Stimulated activated CD4-positive, alpha-beta T cell treated with anti-CD3 and anti-CD28 coated beads, TNF-alpha, amount 100 ng/mL, for 48 hours (primary cell): ENCODE data around the gene SUB1.
"Not testable (repeated sequence)": the region's sequence is repeated elsewhere in the genome, so short reads cannot be mapped to it uniquely, and the experiment has no call there.

Source experiments
- DNase-seq, 3 donors: peaks; one replicate each; pipeline ENCODE4 v3.0.0-alpha.2; 2020; ENCODE audit warnings: low read depth in 3 of 3

SUB1 gene

DNA sequence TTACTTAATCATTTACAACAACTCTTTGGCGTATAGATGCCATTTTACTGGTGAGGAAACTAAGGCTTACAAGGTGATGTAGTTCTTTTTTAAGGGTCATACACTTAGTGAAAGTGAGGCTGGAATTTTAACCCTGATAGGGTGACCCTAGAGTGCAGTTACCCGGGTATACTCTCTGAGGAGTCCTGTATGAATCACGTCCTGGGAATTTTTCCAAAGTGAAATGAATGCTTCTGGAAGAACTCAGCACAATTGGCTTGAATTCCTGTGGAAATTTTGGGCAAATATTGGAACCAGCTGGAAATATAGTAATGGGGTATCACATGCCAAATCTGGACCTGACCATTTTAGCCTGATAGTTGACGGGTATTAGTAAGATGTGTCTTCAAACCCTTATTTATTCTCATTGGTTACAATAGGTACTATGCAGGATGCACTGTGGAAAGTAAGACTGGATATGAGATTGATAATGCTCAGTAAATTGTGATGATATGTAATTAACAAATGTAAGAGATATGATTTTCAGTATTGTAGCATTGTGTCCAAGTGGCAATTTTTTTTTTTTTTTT, 14.8 kb downstream of the SUB1 start:
- no peak for DNase-seq

DNA sequence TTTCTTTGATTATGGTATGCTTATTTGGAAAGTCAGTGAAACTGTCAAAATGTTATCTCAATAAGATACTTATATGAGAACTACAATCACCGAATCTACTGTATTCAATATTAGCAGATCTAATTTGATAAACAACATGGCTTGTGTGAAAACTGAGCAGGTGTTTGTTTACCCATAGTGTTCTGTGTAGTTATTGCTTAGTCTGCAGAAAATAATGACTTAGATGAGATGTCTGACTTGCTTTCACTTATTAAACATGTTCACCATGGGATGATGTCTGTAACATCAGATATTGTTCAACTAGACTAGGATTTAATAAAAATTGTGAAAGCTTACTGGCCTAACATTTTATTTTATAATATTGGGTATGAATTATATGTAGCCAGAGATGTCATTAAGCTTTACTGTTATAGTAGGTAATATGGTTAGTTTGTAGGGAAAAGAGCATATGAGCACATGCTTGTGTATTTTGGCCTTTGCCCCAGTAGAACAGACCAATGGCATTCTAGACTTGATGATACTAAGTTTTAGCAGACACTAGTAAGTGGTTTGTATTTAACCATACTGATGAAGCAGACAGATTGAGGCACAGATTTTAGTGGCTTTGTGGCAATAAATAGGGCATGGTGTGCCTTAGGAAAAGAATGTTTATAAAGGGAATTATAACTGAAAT, 16.4 kb downstream of the SUB1 start:
- no peak for DNase-seq

DNA sequence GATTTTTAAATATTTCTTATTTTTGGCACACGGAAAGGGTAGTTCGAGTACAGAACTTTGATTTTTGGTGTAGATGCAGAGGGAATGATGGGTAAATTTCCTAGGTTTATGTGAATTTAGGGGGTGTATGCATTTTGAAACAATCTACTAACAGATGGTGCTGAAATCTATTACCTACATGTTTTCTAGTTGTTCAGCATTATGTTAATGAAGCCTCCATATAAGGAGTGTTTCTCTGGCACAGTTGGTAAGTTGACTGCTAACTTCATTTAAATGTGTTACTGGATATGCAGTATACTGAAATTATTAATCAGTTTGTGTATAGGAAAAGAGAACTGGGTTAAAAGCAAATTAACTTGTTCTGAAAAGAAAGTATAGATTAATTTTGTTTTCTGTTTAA, 17.5 kb downstream of the SUB1 start:
- no peak for DNase-seq

DNA sequence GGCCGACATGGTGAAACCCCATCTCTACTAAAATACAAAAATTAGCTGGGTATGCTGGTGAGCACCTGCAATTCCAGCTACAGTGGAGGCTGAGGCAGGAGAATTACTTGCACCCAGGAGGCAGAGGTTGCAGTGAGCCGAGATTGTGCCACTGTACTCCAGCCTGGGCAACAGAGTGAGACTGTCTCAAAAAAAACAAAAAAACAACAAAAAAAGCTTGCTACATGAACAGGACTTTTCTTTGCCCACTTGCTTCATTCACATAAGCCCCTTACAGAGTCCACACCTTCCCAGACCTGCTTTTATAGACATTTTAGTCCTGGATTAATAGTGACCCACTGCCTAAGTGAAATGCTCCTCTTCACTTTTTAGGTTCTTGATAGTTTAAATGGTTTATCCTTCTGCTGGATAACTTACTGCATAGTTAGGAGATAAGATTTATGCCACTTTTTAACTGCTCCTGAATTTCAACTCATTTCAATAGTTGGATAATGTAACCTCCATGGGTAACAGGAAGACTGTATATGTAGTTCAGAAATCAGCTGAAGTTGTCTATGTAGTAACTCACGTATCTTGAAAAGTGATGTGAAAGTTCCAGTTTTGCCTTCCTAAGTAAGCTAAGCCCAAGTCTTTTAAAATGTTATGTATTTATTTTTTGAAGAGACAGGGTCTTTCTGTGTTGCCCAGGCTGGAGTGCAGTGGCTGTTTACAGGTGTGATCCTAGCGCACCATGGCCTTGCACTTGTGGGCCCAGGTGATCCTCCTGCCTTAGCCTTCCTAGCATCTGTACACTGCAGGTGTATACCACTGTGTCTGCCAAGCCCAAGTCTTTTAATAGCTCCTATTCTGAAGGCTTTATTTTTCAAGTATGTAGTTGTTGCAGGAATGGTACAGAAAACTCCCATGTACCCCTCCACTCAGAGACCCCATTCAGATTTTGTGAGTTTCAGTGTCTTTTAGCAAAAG, 19.7 kb downstream of the SUB1 start:
- DNase-seq, result no peak

DNA sequence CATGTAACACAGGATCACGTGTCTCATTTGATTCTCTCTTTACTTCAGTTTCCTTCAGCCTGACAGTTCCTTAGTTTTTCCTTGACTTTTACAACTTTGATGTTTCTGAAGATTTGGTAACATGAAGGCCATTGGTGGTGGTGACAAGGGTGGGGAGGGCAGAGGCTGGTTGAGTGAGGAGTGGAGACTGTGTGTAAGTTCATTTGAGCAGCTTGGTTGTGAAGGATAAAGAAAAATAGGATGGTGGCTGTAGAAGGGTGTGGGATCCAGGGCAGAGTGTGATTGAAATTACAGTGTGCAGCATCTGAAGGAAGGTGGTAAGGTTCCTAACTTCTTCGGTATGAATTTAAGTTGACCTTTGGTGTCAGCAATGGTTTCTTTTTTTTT, 20.4 kb downstream of the SUB1 start:
- no peak for DNase-seq

DNA sequence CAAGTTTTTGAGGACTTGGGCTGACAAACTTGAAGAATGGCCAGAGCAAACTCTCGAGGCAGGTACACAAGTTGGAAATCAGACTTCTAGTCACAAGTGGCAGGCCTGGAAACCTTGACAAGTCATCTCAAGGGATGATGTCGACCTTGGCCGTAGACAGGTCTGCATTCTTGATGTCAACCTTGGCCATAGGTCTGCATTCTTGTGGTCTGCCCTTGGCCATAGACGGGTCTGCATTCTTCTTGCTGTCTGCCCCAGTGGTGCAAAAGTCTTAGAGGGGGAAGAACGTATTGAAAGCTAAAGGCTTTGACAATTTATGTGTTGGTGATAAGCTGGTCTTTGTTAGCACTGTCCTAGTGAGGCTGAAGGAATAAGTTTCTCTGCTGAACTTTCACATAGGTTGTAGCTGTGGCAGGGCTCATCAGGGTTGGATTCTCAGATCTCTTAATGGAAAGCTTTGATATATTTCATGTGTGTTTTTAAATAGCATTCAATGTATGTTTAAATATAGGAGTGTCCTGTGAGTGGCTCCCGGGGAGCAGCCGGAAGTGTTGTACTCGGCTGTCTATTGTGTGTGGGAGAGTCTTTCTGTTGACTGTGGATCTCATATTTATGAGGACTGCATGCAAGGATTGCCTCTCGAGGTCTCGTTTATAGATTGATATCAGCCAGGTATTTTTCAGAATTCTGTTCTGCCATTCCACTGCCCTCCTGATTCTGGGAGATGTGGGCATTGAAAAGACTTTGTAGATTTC, 27.0 kb downstream of the SUB1 start:
- no peak for DNase-seq

DNA sequence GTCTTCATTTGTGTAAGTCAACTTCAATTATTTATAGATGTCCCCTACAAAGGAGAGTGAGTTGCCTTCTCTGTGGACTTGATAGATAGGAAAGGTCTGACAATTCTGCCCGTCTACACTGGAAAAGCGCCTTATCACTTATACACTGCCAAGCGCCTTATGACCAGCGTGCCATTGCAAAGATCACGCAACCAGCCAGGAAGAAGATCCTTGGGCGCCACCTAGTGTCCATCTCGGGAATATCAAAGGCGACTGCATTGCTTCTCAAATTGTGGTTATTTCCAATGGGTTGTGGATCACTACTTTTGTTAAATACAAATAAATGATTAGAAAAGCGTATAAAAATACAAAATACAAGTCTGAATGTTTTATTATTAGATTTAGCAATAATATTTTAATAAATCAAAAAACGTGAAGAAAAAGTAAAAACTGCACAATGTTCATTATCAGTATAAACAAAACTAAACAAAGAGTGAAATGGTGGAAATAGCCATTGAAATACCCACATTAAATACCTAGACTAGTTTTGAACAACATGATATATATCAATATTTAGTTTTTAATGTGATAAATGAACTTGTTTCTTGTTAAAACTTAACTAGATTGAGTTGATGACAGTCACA, 27.8 kb downstream of the SUB1 start:
- DNase-seq, result peak; percentile 71 to 85 (median 75)

DNA sequence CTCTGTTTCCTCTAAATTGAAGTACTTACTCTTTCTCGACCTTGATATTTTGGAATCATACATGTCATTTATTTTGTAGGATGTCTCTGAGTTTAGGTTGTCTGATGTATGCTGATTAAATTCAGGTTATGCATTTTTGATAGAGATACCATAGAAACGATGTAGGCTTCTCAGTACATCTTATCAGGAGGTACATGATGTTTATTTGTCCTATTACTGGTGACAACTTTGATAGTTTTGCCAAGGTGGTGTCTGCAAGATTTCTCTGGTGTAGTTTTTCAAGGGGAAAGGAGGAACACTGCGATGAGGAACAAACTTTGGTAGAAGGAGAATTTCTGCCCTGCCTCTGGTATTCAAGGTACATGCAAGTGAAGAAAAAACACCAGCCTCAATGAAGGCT, 29.9 kb downstream of the SUB1 start:
- DNase-seq, result no peak

DNA sequence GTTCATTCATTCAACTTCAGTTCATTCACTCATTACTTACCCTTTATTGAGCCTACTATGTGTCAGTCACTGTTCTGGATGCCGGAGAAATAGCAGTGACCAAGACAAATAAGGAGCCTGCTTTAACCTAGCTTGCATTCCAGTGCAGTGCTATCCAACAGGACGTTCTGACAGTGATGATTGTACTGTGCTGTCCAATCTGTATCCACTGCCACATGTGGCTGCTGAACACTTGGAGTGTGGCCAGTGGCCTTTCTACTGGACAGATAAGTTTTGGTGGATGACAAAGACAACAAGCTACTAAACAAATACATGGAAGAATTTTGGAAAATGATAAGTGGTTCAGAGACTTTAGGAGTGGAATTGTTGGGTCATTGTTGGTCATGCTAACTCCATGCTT, 33.6 kb downstream of the SUB1 start:
- no peak for DNase-seq

DNA sequence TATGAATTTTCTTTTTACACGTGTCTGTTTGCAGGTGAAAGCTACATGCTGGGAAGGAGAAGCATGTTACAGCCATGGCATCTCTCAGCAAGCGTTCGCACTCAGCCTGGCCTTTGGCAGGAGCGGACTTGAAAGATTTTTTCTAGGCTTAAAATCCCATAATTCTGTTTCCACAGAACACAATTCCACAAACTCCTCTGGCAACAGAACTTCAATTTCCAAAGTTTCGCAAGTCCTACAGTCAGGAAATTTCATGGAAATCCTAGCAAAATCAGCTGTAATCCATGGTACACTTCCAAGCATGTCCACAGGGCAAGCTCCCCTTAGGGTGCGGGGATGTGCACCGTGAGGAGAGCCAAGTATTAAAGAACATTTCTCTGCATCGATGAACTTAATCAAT, 35.9 kb downstream of the SUB1 start:
- no peak for DNase-seq

DNA sequence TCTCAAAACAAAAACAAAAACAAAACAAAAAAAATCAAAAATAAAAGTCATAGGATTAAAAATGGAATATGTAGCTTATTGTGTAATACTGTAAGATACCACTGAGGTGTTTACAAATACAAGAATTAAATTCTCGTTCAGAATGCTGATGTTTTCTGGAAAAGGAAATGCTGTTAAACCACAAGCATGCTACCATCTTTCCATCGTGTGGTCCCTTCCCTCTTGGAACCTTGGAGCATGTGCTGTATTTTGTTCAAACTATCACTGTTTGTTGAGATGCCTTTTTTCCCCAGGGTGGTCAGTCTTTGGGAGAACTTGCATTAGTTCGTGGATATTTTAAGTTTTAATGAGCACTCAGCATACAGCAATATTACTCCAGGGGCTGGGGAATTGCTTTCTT, 39.7 kb downstream of the SUB1 start:
- DNase-seq, result no peak

DNA sequence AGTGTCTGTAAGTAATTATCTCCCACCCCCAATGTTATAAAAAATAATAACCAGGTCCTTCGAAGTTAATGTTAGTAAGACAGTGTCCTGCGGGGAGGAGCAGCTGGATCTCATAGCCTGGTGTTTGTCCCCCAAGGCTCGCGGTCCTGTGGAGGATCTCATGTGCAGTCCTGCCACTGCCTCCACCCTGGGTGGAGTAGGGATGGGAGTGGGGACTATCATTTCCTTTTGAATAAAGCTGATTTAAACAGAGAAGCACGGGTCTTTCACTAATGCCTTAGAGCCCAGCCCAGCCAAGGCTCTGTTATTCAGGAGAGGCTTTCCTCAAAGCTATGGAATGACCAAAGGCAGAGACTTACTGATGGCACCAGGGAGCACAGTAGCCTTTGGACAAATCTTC, 40.2 kb downstream of the SUB1 start:
- no peak for DNase-seq

DNA sequence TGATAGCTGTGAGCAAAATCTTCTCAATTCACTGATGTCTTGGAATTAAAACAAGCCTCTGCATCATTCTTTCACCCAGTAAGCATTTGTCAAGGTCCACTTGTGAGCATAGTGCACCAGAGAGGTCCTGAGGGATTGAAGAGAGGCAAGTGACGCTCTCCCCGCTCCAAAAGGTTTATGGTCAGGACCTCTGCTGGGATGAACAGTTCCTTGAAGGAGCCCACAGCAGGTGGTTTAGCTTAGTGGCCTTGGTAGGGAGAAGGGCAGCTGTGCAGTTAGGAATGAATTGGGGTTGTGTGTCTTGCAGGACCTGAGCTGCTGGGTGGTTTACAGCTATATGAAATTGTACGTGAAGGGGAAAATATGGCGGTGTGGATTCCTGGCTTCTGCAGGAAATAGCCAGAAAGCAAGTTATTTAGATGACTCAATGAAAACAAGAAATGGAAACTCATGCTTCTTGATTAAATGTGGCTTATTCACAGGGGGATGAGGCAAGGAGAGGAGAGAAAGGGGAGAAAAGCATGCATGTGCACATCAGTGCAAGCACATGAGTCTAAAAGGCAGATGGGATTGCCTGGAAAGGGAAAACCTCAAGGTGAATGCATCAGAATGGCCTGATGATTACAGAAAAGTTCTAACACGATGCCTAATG, 42.0 kb downstream of the SUB1 start:
- no peak for DNase-seq

DNA sequence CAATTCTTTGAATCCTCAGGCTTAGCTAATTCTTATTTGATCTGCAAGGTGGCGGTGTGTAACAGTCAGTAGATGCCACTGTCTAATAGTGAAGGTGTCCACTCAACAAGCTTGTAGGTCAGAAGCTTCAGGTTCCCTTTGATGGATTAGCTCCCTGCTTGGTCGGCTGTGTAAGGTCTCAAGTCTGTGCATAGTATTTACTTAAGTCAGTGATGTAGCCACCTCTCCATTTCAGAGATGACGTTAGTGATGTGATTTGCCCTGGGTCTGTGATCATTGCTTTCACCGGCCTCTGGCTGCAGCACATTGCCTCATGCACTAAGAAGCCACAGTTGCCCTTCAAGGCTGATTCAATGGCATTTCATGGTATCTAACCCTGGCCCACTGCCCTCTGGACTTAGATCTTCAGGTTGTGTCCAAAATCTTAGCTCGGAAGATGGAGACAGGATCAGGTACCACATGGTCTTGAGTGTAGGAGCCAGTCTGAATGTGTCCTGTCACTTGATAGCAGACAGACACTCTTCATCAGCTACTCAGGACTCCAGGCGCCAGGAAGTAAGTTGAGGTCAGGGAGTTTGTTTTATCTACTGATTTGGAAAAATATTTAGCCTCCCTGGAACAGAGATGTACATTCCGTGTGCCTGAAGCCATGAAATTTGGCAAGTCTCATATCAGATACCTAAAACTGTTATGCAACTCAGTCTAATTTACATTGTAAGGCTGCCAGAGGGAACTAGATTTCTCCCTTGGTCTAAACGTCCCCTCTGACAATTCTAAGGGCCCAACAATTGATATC, 42.9 kb downstream of the SUB1 start:
- no peak for DNase-seq

DNA sequence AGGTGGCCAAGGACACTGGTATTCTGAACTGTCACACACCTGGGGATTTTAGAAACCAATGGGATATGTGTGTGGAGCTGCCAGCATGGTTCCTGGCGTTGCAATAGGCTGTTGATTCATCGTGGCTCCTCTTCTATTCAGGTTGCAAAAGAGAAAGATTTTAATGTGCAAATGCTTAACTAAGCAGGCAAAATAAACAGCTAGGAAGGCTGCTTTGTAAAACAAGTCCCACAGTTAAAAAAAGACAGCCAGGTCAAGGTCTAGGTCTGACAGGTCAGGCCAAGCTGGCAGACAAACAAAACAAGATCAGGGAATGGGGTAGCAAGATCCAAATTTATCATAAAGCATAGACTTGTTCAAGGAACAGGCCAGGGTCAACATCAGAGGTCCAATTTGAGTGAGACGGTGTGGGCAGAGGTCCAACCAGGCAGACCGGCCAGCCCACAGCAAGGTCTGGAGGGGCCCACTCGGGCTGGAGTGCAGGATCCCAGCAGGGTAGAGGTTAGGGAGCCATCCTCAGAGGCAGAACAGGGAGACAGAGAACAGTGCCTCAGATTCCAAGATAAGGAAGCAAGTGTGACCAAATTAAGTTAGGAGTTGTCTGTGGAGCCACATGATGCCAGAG, 45.6 kb downstream of the SUB1 start:
- no peak for DNase-seq

DNA sequence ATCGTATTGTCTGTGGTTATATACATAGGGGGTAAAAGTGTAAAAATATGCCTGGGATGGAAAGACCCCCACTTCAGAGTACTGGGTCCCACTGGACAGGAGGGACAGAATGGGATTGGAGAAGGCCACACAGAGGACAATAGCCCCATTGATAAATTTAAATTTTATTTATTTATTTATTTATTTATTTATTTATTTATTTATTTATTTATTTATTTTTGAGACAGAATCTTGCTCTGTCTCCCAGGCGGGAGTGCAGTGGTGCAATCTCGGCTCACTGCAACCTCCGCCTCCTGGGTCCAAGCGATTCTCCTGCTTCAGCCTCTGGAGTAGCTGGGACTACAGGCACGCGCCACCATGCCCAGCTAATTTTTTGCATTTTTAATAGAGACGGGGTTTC, 47.7 kb downstream of the SUB1 start:
- not testable (repeated sequence) for DNase-seq

DNA sequence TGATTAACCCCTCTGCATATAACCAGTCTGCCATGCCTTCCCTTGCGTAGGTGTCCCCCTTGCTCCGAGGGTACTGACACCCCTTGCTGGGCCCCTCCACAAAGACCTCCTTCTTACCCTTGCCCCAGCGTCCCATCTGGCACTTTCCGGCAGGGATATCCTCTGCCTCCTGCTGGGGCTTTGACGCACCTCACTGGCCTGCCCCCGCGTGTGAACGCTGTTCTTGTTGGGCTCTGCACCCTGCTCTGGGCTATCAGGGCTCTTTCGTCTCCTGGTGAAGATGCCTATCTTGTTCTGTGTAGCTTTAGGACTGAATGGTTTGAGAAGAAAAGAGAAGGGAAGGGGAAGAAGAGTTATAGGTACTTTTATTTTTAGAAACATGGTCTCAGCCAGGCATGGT, 53.0 kb downstream of the SUB1 start:
- no peak for DNase-seq

DNA sequence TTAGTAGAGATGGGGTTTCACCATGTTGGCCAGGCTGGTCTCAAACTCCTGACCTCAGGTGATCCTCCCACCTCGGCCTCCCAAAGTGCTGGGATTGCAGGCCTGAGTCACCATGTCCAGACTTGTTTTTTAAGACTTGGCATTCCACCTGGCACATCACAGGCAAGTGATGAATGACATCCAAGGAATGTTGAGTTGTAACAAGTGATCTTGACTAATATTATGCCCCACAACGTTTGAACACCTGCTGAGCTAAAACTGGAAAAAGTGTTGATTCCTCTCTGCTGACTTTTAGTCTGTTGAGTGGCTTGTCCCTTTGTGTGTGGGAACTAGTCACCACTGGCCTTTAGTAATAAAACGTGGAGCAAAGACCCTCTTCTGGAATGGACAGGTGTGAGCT, 54.6 kb downstream of the SUB1 start:
- DNase-seq, result no peak

DNA sequence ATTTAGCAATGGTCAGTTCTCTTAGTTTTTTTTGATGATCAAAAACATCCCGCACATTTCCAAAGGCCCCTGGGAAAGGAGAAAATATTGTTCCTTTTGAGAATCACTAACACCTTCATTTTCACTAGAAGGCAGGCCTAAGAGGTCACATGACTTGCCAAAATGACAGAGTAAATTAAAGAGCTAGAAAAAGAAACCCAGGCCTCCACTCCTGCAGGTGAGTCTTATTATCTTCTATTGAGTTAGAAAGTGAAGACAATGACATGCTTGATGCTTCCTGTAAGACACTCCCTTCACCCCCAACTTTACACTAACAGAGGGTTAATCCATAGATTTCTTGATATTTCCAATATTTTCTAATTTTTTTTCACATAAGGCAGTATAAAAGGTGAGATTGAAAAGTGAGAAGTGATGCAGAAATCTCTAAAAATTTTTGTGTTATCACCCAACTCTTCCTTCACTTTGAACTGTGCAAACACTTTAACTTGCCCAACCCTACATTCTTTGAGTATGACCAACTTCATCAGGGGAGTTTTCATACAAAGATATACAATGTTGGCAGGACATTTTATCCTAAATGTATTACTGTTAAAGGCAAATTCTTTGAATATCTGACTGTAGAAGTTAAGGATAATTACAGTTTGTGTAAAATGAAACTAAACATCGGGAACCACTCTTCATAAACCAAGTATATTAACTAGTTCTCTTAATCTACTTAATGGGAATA, 57.1 kb downstream of the SUB1 start:
- no peak for DNase-seq
